NCI-H2029 (cell line): ENCODE data around the gene KIFC1.

Experiments
- DNase-seq: peaks from one replicate; lab custom pipeline; 2025; lab: John Stamatoyannopoulos, UW

The KIFC1 gene

GRCh38 chr6:33443025-33443424 is 51.4 kb downstream of the KIFC1 start:
- no peak for DNase-seq

- DNase-seq = no peak
These were observed 52.2 kb downstream of the KIFC1 start for GRCh38 chr6:33443619-33444504.

DNA sequence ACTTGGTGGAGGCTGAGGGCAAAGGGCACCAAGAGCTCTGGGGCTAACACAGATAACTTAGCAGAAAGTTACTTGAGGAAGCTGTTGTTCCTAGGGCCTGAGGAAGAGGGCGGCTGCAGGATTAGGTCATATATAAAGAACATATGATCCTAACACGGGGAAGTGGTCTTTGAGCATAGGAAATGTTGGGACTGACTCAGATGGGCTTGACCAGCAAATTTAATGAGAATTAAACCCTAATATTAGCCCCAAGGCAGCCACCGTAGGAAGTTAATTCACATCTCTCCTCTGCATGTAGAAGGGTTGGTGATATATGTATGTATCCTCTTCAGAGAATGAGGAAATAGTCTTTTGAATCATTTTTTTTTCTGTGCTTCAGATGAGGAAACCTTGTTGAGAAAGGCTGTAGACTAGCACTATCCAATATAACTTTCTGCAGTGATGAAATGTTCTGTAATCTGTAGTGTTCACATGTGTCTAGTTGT is 53.5 kb downstream of the KIFC1 start:
- DNase-seq = no peak

DNA sequence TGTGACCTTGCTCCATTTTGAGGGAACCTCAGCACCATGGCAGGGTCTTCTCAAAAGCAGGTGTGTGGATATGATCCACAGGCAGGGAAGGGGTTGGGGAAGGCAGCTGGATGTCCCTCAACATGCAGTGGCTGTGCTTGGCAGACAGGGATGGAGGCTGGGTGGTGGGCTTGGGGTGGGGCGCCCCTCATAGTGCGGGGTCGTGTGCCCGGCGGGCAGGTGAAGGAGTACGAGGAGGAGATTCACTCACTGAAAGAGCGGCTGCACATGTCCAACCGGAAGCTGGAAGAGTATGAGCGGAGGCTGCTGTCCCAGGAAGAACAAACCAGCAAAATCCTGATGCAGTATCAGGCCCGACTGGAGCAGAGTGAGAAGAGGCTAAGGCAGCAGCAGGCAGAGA is 54.7 kb downstream of the KIFC1 start:
- no peak for DNase-seq

- no peak for DNase-seq
These were observed 58.8 kb downstream of the KIFC1 start for GRCh38 chr6:33450434-33450833.

DNA sequence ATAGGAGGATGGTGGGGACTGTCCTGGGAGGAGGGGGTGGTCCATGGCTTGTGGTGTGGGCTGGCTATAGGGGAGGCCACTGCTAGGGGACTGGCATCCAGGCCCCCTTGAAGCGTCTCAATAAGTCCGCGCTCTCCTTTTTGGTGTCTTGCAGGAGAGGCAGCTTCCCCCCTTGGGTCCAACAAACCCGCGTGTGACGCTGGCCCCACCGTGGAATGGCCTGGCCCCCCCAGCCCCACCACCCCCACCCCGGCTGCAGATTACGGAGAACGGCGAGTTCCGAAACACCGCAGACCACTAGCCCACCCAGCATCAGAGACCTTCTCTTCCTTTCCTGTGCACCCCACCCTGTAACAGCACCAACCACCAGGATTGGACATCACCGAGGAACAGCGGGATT is 60.0 kb downstream of the KIFC1 start:
- DNase-seq = no peak

GRCh38 chr6:33452496-33452895 is 60.9 kb downstream of the KIFC1 start:
- no peak for DNase-seq

- DNase-seq = no peak
These were observed 61.9 kb downstream of the KIFC1 start for GRCh38 chr6:33453393-33454008.

- DNase-seq = peak; percentile 94
These were observed 62.7 kb downstream of the KIFC1 start, which contains the start of gene ZBTB9 for GRCh38 chr6:33454009-33454946. Gene ZBTB9 (plus strand): TSS chr6:33454576. CDS start chr6:33455101, 525 bp downstream.

DNA sequence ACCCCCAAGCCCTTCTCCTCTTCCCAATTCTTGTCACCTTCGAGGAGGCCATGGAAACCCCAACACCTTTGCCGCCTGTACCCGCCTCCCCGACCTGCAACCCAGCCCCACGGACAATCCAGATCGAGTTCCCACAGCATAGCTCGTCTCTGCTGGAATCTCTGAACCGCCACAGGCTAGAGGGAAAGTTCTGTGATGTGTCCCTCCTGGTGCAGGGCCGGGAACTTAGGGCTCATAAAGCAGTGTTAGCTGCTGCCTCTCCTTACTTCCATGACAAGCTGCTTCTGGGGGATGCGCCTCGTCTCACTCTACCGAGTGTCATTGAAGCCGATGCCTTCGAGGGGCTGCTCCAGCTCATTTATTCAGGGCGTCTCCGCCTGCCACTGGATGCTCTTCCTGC is 63.4 kb downstream of the KIFC1 start:
- no peak for DNase-seq

GRCh38 chr6:33456156-33456555 is 64.5 kb downstream of the KIFC1 start:
- no peak for DNase-seq

GRCh38 chr6:33458676-33459075 is 67.1 kb downstream of the KIFC1 start:
- DNase-seq = no peak

DNA sequence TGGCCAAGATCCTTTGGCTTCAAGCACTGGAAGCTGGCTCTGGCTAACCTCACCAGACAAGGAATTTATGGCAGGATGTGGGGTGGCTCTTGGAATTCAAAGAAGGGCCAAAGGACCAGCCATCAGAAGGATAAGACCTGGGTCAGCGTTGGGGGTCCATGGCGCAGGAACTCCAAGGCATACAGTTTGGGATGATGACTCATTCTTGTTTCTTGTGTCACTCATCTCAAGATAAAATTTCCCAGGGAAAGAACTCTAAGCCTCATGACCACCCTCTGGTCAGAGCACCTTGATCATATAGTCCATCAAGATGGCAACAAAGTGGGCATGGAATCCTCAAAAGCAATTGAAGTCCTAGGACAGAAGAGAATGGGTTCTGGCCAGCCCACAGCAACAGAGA is 67.6 kb downstream of the KIFC1 start:
- DNase-seq = no peak
